Fibroblast of lung (primary cell): ENCODE results near the gene LAX1. TPM values are rescaled to one million over a fixed set of nuclear protein-coding genes. Genes with fewer than 3 reads are reported as not detected.

Source experiments
- DNase-seq, 2 donors: peaks; one replicate each; pipeline versions ENCODE4 v3.0.0 to v3.0.0-alpha.2; 2010; ENCODE audit warnings: low read depth in 2 of 2
- H2AFZ ChIP-seq: 2 replicates; pipeline ENCODE4 v1.5.1; 2012; ENCODE audit warnings: low read length, control low read depth, inconsistent platforms
- H3K27ac ChIP-seq: 2 replicates; pipeline ENCODE4 v1.5.1; 2011; ENCODE audit warnings: low read length, control low read depth; ENCODE audit not compliant: insufficient read depth
- H3K27me3 ChIP-seq: 2 replicates; pipeline ENCODE4 v1.5.1; 2011; ENCODE audit warnings: mild to moderate bottlenecking, low read length; ENCODE audit not compliant: control insufficient read depth, insufficient read depth
- H3K36me3 ChIP-seq: 2 replicates; pipeline ENCODE4 v1.5.1; 2011; ENCODE audit warnings: low read length; ENCODE audit not compliant: control insufficient read depth, insufficient read depth
- H3K4me1 ChIP-seq: 2 replicates; pipeline ENCODE4 v1.5.1; 2011; ENCODE audit warnings: low read length; ENCODE audit not compliant: control insufficient read depth, insufficient read depth; ENCODE audit errors: extremely low read depth
- H3K4me2 ChIP-seq: 2 replicates; pipeline ENCODE4 v1.5.1; 2011; ENCODE audit warnings: low read length, control low read depth; ENCODE audit not compliant: insufficient read depth; ENCODE audit errors: extremely low read depth
- H3K4me3 ChIP-seq, 4 experiments: fragments of 200-600 bp in 1 of 4; sonication (generic) in 1 of 4; replicated peaks in 1 of 4; 2 replicates each; pipeline ENCODE4 v1.5.1; 2011 to 2016; ENCODE audit warnings: low read length in 4 of 4, low read depth in 3 of 4, mild to moderate bottlenecking in 3 of 4, control low read depth in 2 of 4, inconsistent platforms in 1 of 4, mixed read lengths in 1 of 4; ENCODE audit not compliant: insufficient read depth in 1 of 4; ENCODE audit errors: control extremely low read depth in 1 of 4
- H3K79me2 ChIP-seq: 2 replicates; pipeline ENCODE4 v1.5.1; 2012; ENCODE audit warnings: mild to moderate bottlenecking, low read length, inconsistent platforms; ENCODE audit not compliant: control insufficient read depth, insufficient read depth
- H3K9ac ChIP-seq: 2 replicates; pipeline ENCODE4 v1.5.1; 2011; ENCODE audit warnings: mild to moderate bottlenecking, low read length, control low read depth; ENCODE audit not compliant: insufficient read depth
- H3K9me3 ChIP-seq: 2 replicates; pipeline ENCODE4 v1.5.1; 2012; ENCODE audit warnings: low read depth, low read length; ENCODE audit not compliant: control insufficient read depth, insufficient read depth
- H4K20me1 ChIP-seq: 2 replicates; pipeline ENCODE4 v1.5.1; 2011; ENCODE audit warnings: low read length; ENCODE audit not compliant: control insufficient read depth, insufficient read depth; ENCODE audit errors: extremely low read depth
- CTCF ChIP-seq, 2 donors: IDR thresholded peaks in 1 of 2; conservative IDR thresholded peaks in 1 of 2; 1 replicate in 1 of 2; 2 replicates in 1 of 2; pipeline ENCODE4 v1.5.1; 2011 to 2012; ENCODE audit warnings: low read length in 2 of 2, control low read depth in 1 of 2, inconsistent platforms in 1 of 2, low read depth in 1 of 2, mild to moderate bottlenecking in 1 of 2
- EZH2 ChIP-seq: IDR thresholded peaks from 2 replicates; pipeline ENCODE4 v1.5.1; 2012; ENCODE audit warnings: low read length, control low read depth, mild to moderate bottlenecking; ENCODE audit errors: missing control alignments
- polyA plus RNA-seq, 2 donors: library from polyadenylated mRNA; depleted of rRNA in 1 of 2; stranded (reverse) in 1 of 2; unstranded in 1 of 2; fragments of >200 nt; gene quantifications; 2 replicates each; pipeline ENCODE4 v1.2.1, GENCODE V29; 2011 to 2012; ENCODE audit warnings: missing spikeins in 1 of 2
- total RNA-seq: library from RNA; depleted of rRNA; stranded (reverse); fragments of >200 nt; gene quantifications from 2 replicates; pipeline ENCODE4 v1.2.1, GENCODE V29; 2014

Gene LAX1
- total and polyA plus RNA-seq, 2 donors (not counting 1 experiment from before 2014, with no cell fraction given), result 0.02 TPM; not detected in 1

- Histone ChIP-seq H3K4me3 (no peak overlapping the region), H3K27ac (no peak overlapping the region), H3K36me3 (no peaks in the 10 kb centered on the region), H4K20me1 (no peaks in the 10 kb centered on the region), H3K27me3 (peaks cover 5% of the 10 kb centered on the region), H3K4me2 (no peak overlapping the region), H3K4me1 (no peaks in the 10 kb centered on the region), H2AFZ (no peak overlapping the region), H3K9ac (no peak overlapping the region), H3K9me3 (no peaks in the 10 kb centered on the region), H3K79me2 (no peaks in the 10 kb centered on the region)
- no peak for DNase-seq
- TF ChIP-seq EZH2 (no peak), CTCF (conservative IDR thresholded peaks at IDR 0.05 in 1 of 2, IDR thresholded peaks at IDR 0.05 in 1 of 2; ENCODE audit: low read depth in 1 of 2, low read length in 2 of 2) (no peak)
These were observed 11.7 kb downstream of the LAX1 start for GRCh38 chr1:203776636-203777035.

- no peaks in the 10 kb centered on the region for H3K36me3 ChIP-seq
- H3K4me3 ChIP-seq, result no peak overlapping the region
- no peak for TF ChIP-seq EZH2
- no peak for TF ChIP-seq CTCF (conservative IDR thresholded peaks at IDR 0.05 in 1 of 2, IDR thresholded peaks at IDR 0.05 in 1 of 2; ENCODE audit: low read depth in 1 of 2, low read length in 2 of 2)
- H3K9ac ChIP-seq, result no peak overlapping the region
- no peaks in the 10 kb centered on the region for H4K20me1 ChIP-seq
- H3K27ac ChIP-seq, result no peak overlapping the region
- H3K4me1 ChIP-seq, result no peaks in the 10 kb centered on the region
- H3K79me2 ChIP-seq, result no peaks in the 10 kb centered on the region
- no peak for DNase-seq
- H2AFZ ChIP-seq, result no peak overlapping the region
- no peaks in the 10 kb centered on the region for H3K27me3 ChIP-seq
- H3K4me2 ChIP-seq, result no peak overlapping the region
- no peaks in the 10 kb centered on the region for H3K9me3 ChIP-seq
These were observed 12.6 kb downstream of the LAX1 start for GRCh38 chr1:203777596-203777995.

- H3K27ac ChIP-seq, result no peak overlapping the region
- H3K9me3 ChIP-seq, result no peaks in the 10 kb centered on the region
- no peaks in the 10 kb centered on the region for H3K79me2 ChIP-seq
- no peak overlapping the region for H2AFZ ChIP-seq
- H3K36me3 ChIP-seq, result no peaks in the 10 kb centered on the region
- no peaks in the 10 kb centered on the region for H3K4me1 ChIP-seq
- DNase-seq, result no peak
- no peak overlapping the region for H3K4me2 ChIP-seq
- H3K4me3 ChIP-seq, result no peak overlapping the region
- no peaks in the 10 kb centered on the region for H4K20me1 ChIP-seq
- TF ChIP-seq EZH2 (no peak), CTCF (conservative IDR thresholded peaks at IDR 0.05 in 1 of 2, IDR thresholded peaks at IDR 0.05 in 1 of 2; ENCODE audit: low read depth in 1 of 2, low read length in 2 of 2) (no peak)
- H3K9ac ChIP-seq, result no peak overlapping the region
- no peaks in the 10 kb centered on the region for H3K27me3 ChIP-seq
These were observed 13.2 kb downstream of the LAX1 start for GRCh38 chr1:203778146-203778545.
